Stimulated activated CD4-positive, alpha-beta T cell treated with anti-CD3 and anti-CD28 coated beads, Interleukin-2, amount 100 ng/mL, for 24 hours (primary cell): Measurements from ENCODE around the gene THOC2.
"Not testable (repeated sequence)": the region's sequence is repeated elsewhere in the genome, so short reads cannot be mapped to it uniquely, and the experiment has no call there.

Experiments used
- DNase-seq, 2 donors: peaks; one replicate each; pipeline ENCODE4 v3.0.0-alpha.2; 2020

The THOC2 gene

DNA sequence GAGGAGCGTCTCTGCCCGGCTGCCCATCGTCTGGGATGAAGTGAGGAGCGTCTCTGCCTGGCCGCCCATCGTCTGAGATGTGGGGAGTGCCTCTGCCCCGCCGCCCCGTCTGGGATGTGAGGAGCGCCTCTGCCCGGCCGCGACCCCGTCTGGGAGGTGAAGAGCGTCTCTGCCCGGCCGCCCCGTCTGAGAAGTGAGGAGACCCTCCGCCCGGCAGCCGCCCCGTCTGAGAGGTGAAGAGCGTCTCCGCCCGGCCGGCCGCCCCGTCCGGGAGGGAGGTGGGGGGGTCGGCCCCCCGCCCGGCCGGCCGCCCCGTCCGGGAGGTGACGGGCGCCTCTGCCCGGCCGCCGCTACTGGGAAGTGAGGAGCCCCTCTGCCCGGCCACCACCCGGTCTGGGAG is 1.2 kb upstream of the THOC2 start:
- DNase-seq, result not testable (repeated sequence)

DNA sequence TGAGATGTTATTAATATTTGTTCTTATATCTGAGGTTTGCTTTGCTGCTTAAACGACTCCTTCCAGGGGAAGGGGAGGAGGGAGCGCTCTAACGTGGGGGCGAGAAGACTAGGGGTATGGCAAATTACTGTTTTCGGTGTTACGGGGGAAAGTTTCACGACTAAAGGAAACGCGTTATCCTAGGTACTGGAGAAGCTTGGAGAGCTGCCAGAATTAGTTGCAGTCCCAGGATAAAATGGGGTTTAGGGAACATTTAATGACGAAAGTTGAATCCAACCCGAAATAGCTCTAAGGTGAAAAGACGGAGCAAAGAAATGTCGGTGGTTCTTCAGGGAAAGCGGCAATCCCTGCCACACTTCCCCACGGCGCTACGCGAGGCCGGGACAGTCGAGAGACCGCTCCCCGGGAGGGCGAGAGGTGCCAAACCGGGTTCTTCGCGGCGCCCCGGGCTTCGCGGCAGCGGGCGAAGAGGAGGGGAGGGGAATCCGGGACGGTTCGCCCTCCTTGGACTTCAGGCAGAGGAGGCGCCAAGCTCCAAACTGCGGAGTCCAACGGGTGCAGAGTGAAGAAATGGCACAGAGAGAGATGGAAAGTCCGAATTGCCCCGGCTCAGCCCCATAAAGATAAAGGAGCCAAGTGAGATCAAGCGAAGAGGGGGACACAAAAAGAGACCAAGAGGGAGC is 724 bp downstream of the THOC2 start:
- peak in 1 of 2 donors; percentile 17 for DNase-seq

DNA sequence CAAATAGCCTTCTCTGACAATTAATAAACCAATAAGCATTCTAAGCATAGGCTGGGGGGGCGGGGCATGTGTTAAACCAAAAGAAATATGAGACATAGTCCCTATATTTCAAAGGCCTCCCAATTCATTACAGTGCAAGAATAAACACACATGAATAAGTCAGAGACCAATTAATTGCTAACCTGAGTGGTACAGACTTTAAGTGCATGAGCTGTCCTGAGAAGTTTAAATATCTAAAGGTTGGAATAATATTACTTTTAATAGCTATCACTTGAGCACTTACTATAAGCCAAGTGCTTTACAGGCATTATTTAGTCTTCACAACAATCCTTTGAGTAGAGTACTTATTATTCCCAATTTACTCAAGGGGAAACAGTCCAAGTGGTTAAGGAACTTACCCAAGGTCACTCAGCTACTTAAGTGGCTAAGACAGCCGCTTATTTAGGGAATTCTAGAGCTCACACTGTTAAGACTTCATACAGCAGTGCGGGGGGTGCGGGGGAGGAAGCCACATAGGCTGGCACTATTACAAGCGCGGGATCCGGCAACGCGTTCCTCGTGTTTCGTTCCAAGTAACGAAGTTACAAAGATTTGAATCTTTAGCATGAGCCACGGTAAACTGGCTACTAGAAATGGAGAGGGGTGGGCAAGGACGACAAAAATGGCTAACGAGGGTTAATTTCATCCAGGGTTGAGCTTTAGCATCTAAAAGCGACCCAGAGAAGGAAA is 1.4 kb downstream of the THOC2 start:
- peak; percentile 18 to 32 for DNase-seq

DNA sequence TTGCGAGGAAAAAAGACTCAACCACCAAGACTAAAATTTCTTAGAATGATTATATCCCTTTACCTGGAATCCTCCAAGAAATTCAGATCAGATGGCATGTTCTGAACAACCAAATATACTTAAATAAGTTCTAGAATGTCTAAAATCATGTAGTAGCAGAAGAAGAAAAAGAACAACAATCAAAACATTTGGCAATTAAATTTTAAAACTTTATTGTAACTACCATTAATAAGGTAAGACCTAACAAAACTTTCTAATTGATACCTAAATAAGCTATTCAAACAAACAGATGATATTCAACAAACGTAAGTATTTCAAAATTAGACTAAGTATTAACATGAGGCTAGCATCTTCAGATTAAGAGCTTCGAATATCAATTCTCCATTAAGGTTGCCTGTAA is 4.3 kb downstream of the THOC2 start:
- no peak for DNase-seq

DNA sequence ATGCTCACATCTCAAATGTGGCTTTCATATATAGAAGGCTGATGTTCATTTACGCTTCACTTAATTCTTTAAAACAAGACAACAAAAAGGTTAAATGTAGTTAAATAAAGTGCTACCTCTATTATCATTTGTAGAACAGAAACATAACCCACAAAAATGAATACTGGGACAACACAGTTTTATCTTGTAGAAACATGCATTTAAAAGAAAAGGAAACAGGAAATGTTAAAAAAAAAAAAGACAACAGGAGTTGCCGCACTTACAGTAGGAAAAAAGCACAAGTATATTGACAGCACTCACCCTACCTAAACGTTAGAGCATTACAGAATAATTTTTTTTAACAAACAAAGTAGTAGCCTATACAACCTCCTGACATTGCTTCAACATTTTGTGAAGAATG is 4.8 kb downstream of the THOC2 start:
- DNase-seq, result no peak

DNA sequence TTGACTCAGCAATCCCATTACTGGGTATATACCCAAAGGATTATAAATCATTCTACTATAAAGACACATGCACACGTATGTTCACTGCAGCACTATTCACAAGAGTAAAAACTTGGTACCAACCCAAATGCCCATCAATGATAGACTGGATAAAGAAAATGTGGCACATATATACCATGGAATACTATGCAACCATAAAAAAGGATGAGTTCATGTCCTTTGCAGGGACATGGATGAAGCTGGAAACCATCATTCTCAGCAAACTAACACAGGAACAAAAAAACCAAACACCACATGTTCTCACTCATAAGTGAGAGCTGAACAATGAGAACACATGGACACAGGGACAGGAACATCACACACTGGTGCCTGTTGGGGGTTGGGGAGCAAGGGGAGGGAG is 10.7 kb downstream of the THOC2 start:
- DNase-seq, result not testable (repeated sequence)

DNA sequence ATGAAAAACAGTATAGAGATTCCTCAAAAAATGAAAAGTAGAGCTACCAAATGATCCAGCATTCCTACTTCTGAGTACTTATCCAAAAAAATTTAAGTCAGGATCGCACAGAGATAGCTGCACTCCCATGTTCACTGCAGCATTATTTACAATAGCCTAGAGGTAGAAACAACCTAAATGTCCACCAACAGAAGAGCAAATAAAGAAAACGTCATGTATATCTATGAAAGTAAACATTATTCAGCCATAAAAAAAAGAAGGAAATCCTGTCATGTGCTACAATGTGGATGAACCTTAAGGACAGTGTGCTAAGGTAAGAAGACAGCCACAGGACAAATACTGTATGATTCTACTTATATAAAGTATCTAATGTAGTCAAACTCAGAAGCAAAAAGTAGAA is 12.4 kb downstream of the THOC2 start:
- no peak for DNase-seq

DNA sequence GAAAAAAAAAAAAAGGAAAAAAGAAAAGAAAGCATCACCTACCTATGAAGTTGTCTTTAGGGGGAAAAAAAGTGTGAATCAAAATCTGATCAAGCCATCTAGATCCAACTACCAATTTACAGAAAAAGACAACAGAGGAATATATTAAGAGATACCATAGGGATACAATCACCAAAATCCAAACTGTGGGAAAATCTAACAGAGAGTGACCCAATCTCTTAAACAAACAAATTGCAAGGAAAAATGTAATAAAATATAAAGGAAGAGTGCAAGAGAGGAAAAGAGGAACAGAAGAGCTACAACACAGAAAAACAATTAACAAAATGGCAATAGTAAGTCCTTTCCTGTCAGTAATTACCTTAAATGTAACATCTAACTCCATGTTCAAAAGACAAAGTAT is 19.0 kb downstream of the THOC2 start:
- no peak for DNase-seq

DNA sequence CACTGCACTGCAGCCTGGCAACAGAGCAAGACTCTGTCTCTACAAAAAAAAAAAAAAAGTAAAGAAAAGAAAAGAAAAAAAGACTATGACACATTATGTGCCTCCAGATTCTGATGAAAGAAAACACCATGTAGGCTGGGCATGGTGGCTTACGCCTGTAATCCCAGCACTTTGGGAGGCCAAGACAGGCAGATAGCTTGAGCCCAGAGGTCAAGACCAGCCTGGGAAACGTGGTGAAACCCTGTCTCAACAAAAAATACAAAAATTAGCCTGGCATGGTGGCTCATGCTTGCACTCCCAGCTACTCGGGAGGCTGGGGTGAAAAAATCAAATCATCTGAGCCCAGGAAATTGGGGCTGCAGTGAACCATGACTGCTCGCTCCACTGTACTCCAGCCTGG is 19.4 kb downstream of the THOC2 start:
- DNase-seq, result no peak

DNA sequence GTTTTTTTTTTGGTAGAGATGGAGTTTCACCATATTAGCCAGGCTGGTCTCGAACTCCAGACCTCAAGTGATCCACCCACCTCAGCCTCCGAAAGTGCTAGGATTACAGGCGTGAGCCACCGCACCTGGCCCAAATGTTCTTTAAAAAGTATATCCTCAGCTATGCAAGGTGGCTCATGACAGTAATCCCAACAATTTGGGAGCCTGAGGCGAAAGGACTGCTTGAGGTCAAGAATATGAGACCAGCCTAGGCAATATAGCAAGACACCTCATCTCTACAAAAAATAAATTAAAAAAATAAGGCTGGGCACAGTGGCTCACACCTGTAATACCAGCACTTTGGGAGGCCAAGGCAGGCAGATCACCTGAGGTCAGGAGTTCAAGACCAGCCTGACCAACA is 21.7 kb downstream of the THOC2 start:
- DNase-seq, result not testable (repeated sequence)

DNA sequence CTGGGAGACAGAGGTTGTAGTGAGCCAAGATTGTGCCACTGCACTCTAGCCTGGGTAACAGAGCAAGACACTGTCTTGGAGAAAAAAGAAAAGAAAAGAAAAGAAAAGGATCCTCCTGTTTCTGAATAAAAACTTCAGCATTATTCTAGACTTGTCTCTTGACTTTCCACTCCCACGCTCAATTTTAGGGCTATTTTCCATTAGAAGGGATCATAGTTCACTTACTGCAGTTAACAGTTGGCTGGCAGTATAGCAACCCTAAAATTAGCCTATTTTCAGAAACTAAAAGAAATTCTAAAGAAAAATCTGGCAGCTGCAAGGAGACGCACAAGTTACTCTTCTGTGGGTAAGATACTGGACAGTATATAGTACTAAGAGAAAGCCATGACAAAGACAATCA is 28.1 kb downstream of the THOC2 start:
- DNase-seq, result no peak

DNA sequence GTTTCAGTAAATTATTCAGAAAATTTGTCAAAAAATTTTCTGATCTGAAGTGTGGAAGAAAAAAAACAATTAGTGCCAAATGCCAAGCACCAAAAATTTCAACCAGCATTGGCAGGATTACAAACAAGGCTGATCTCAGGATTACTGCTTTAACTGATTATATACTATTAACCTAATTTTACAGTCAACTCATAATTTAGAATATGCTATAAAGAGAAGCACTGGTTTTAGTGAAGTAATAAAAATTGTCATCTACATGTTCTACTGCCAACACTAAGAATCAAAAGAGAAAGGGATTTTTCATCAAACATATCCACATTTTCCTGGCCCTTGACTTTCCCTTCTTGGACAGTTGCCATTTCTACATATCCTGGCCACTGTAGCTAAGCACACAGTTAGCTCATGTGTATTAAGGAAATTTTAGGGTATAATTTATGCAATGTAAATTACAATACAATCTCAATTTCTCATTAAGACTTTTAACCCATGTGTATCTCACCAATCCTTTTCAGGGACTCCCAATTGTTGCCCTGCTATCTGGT is 33.8 kb downstream of the THOC2 start:
- DNase-seq, result no peak

DNA sequence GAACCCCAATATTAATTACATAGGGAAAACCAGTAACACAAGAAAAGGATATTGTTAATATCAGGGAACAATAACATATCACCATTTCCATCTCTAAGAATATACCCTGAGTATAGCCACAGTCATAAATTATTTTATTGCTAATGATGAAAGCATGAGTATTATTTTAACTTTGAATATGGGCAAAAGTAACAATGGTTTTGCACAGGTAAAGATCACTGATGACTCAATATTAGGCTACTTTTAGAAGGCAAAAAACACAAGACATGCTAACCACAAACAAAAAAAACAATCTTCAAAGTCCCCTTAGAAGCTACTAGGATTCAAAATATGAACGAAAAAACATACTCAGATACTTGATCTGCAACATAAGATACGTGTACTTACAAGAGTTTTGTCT is 36.5 kb downstream of the THOC2 start:
- no peak for DNase-seq

DNA sequence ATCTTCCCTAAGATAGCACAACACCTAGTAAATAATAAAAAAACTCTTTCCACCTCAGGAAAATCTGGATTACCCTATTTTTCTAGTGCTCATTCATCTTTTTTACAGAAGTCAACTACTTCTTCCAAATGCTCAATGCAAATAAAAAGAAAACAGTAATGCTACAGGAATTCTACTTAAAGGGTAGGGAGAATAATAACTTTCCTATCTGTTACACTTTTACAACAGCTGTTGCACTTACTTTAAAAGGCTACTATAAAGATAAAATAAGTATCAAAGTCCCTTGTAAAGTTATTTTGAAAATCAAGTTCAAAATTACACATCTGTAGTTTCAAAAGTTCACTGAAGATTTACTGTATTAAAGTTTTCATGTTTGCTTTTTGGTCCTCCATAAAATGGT is 37.6 kb downstream of the THOC2 start:
- DNase-seq, result no peak

DNA sequence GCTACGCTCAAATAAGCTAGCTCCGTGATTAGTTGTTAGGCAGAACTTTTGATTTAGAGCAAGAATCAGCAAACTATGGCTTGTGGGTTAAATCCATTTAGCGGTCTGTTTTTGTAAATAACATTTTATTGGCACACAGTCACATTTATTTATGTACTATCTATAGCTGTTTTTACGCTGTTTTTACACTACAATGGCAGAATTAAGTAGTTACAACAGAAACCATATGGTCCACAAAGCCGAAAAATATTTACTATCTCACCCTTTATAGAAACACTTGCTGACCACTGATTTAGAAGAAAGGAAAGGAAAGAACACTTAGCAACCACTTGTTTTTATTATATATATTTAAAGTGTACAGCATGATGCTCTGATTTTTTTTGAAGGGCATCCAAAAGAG is 41.1 kb downstream of the THOC2 start:
- no peak for DNase-seq

DNA sequence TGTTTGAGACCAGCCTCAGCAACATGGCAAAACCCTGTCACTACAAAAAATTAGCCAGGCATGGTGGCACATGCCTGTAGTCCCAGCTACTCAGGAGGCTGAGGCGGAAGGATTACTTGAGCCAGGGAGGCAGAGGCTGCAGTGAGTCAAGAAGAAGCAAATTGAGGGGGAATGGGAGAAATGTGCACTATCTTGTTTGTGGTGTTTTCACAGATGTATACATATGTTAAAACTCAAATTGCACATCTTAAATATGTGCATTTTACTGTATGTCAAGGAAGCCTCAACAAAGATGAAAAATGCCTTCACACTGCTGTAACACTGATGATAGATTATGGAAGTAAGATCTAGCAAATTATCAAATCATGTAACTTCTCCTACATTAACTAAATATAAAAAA is 44.3 kb downstream of the THOC2 start:
- no peak for DNase-seq

DNA sequence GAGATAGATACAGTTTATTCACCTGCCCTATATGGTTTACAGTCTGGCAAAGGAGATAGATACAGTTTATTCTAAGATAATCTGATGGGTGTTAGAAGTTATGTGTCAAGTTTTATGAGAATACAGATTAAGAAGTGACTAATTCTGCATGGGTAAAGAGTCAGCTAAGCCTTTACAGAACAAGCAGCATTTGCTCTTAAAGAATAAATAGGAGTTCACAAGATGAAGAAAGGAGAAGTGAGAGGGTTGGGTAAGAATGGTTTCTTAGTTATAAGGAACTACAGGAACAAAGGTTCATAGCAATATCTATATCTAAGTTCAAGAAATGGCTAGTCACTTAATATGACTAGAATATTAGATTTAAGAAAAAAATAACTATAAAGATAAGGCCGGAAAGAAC is 47.6 kb downstream of the THOC2 start:
- no peak for DNase-seq

DNA sequence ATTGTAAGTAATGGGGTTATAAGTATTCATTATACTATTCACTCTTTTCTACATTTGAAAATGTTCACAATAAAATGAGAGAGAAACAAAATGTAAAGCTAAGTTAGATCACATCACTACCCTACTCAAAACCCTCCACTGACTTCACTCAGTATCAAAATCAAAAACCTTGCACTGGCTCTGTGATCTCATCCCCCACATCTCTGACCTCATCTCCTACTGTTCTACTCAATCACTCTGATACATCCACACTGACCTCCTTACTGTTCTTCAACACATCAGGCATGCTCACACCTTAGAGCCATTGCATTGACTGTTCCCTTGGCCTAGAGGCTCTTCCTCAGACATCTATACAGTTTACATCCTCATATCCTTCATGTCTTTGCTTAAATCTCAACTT is 50.7 kb downstream of the THOC2 start:
- DNase-seq, result no peak

DNA sequence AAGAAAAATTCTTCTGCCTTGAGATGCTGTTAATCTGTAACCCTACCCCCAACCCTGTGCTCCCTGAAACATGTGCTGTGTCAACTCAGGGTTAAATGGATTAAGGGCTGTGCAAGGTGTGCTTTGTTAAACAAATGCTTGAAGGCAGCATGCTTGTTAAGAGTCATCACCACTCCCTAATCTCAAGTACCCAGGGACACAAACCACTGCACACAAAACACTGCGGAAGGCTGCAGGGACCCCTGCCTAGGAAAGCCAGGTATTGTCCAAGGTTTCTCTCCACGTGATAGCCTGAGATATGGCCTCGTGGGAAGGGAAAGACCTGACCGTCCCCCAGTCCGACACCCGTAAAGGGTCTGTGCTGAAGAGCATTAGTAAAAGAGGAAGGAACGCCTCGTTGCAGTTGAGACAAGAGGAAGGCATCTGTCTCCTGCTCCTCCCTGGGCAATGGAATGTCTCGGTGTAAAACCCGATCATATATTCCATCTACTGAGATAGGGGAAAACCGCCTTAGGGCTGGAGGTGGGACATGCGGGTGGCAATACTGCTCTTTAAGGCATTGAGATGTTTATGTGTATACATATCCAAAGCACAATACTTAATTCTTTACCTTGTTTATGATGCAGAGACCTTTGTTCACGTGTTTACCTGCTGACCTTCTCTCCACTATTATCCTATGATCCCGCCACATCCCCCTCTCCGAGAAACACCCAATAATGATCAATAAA is 53.0 kb downstream of the THOC2 start:
- not testable (repeated sequence) for DNase-seq

DNA sequence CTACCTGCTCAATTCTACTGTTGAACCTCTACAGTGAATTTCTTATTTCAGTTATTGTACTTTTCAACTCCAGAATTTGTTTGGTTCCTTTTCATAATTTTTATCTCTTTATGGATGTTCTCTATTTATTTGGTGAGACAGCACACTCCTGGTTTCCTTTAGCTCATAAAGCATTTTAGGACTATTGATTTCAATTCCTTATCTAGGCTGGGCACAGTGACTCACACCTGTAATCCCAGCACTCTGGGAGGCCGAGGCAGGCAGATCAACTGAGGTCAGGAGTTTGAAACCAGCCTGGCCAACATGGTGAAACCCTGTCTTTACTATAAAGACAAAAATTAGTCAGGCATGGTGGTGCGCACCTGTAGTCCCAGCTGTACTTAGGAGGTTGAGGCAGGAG is 57.7 kb downstream of the THOC2 start:
- no peak for DNase-seq

DNA sequence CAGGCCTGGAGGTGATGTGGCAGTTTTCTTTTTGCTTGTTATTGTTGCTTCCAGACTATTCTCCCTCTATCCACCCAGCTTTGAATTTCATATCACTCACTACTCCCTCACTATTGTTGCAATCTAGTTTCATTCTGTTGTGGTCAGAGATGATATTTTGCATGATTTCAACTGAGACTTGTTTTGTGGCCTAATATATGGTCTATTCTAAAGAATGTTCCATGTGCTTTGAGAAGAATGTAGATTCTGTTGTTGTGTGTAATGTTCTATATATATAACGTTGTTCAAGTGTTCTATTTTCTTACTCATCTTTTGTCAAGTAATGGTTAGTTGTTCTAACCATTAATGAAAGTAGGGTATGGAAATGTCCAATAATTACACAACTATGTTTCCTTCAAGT is 59.0 kb downstream of the THOC2 start:
- no peak for DNase-seq

DNA sequence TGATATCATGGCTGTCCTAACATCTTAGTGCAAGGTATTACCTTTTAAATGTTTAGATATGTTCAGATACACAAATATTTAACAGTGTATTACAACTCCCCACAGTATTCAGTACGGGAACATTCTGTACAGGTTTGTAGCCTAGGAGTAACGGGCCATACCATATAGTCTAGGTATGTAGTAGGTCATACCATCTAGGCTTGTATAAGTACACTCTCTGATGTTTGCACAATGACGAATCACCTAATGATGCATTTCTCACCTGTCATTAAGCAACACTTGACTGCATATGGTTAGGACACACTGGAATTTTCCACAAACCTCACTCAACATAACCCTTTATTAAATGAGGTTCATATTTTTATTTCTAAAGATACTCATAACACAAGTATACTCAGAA is 67.7 kb downstream of the THOC2 start:
- no peak for DNase-seq

DNA sequence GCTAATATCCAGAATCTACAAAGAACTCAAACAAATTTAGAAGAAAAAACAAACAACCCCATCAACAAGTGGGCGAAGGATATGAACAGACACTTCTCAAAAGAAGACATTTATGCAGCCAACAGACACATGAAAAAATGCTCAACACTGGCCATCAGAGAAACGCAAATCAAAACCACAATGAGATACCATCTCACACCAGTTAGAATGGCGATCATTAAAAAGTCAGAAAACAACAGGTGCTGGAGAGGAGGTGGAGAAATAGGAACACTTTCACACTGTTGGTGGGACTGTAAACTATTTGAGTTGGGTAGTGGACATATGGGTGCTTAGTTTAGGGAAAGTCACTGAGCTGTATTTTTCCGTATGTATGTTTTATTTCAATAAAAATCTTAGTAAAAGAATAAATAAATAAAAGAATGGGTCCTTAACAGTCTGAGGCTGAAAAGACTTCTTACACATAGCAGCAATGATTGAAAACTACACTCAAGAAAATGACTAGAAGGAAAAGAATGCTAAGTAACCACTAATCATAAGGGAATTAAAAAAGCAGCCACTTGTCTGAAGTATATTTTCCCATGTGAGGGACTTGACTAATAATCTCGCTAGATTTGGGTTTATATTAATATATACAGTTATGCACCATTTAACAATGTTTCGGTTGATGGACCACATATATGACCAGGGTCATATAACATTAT is 68.2 kb downstream of the THOC2 start:
- not testable (repeated sequence) for DNase-seq
